Sigmoid colon (tissue), 7 donors: ENCODE measurements around the gene AQP10. TPM values are rescaled to one million over a fixed set of nuclear protein-coding genes. Genes with fewer than 3 reads are reported as not detected.
"Not testable (repeated sequence)": the region's sequence is repeated elsewhere in the genome, so short reads cannot be mapped to it uniquely, and the experiment has no call there.

ENCODE experiments used
- DNase-seq: peaks from one replicate; pipeline ENCODE4 v3.0.0-alpha.2; 2019
- H3K27ac ChIP-seq, 4 donors: fragments of 200-600 bp; sonication (generic); one replicate each; pipeline ENCODE4 v1.5.1; 2016 to 2019; ENCODE audit warnings: mild to moderate bottlenecking in 1 of 4
- H3K27me3 ChIP-seq, 3 donors: fragments of 200-600 bp; sonication (generic); one replicate each; pipeline ENCODE4 v1.5.1; 2019; ENCODE audit warnings: mild to moderate bottlenecking in 1 of 3
- H3K36me3 ChIP-seq, 4 donors: fragments of 200-600 bp; sonication (generic); one replicate each; pipeline ENCODE4 v1.5.1; 2016 to 2019
- H3K4me1 ChIP-seq, 4 donors: fragments of 200-600 bp; sonication (generic); one replicate each; pipeline ENCODE4 v1.5.1; 2017 to 2019
- H3K4me3 ChIP-seq, 4 donors: fragments of 200-600 bp; sonication (generic); one replicate each; pipeline ENCODE4 v1.5.1; 2017 to 2019; ENCODE audit warnings: mild to moderate bottlenecking in 2 of 4, moderate library complexity in 1 of 4
- H3K9me3 ChIP-seq, 4 donors: fragments of 200-600 bp in 3 of 4; sonication (generic) in 3 of 4; one replicate each; pipeline versions ENCODE4 v1.5.1 to v1.6.1; 2013 to 2019
- CTCF ChIP-seq, 4 experiments: fragments of 450-650 bp in 3 of 4; fragments of 200-600 bp in 1 of 4; IDR thresholded peaks; one replicate each; pipeline ENCODE4 v1.5.1; 2016 to 2019; ENCODE audit warnings: antibody characterized with exemption in 4 of 4, mild to moderate bottlenecking in 3 of 4, moderate library complexity in 2 of 4
- EP300 ChIP-seq, 4 donors: sonication (generic); formaldehyde crosslinking; IDR thresholded peaks; one replicate each; pipeline ENCODE4 v1.6.1; 2017; ENCODE audit warnings: antibody characterized with exemption in 4 of 4
- POLR2A ChIP-seq, 2 donors: fragments of 450-650 bp; IDR thresholded peaks; one replicate each; pipeline ENCODE4 v1.6.1; 2016; ENCODE audit warnings: antibody characterized with exemption in 2 of 2, mild to moderate bottlenecking in 2 of 2, moderate library complexity in 2 of 2
- POLR2AphosphoS5 ChIP-seq, 4 donors: sonication (generic); formaldehyde crosslinking; IDR thresholded peaks; one replicate each; pipeline ENCODE4 v1.6.1; 2017; ENCODE audit warnings: antibody characterized with exemption in 4 of 4
- WGBS, 2 donors: extraction: QIAGEN DNeasy Blood & Tissue Kit; methylation state at CpG; one replicate each; pipeline ENCODE4 v1.1.7; 2013; 5-methylcytosine and 5-hydroxymethylcytosine counted together
- intact Hi-C: fragments of 100-400 bp; cut with DNase I; formaldehyde crosslinking; loops from one replicate; pipeline ENCODE4 v1.15.1; 2023
- polyA plus RNA-seq, 3 donors: library from polyadenylated mRNA; stranded (reverse); fragments of 200-250 nt; gene quantifications; one replicate each; pipeline ENCODE4 v1.2.3, GENCODE V29; 2013
- total RNA-seq, 4 donors: library from RNA; depleted of rRNA; stranded (reverse); fragments of >200 nt; gene quantifications; one replicate each; pipeline ENCODE4 v1.1.0, GENCODE V29; 2016
- donor health status: healthy with polysubstance abuse.
- donor health status: Bipolar disorder and iron deficiency.
- donor health status: healthy.

AQP10 gene
- total and polyA plus RNA-seq, 7 donors, result not detected

GRCh38 chr1:154304664-154305337 is 16.1 kb upstream of the AQP10 start:
- H3K27me3 ChIP-seq, result no peaks in the 10 kb centered on the region
- H3K36me3 ChIP-seq, result no peaks in the 10 kb centered on the region
- H3K27ac ChIP-seq, result no peak overlapping the region
- no peaks in the 10 kb centered on the region for H3K4me1 ChIP-seq
- intact Hi-C loops, result no loop called here
- no peaks in the 10 kb centered on the region for H3K9me3 ChIP-seq
- no peak for DNase-seq
- WGBS, 2 donors, result 77 to 82% methylated on average over 9 of the region's 9 CpGs
- TF ChIP-seq POLR2A (IDR thresholded peaks at IDR 0.05) (no peak), CTCF (IDR thresholded peaks at IDR 0.05) (no peak), POLR2AphosphoS5 (IDR thresholded peaks at IDR 0.05) (no peak), EP300 (IDR thresholded peaks at IDR 0.05) (no peak)
- H3K4me3 ChIP-seq, result no peak overlapping the region

GRCh38 chr1:154306151-154306550 is 14.7 kb upstream of the AQP10 start:
- no peak for DNase-seq
- Histone ChIP-seq H3K4me3 (no peak overlapping the region), H3K9me3 (no peaks in the 10 kb centered on the region), H3K27me3 (no peaks in the 10 kb centered on the region), H3K4me1 (no peaks in the 10 kb centered on the region), H3K36me3 (no peaks in the 10 kb centered on the region), H3K27ac (no peak overlapping the region)
- TF ChIP-seq POLR2A (IDR thresholded peaks at IDR 0.05) (no peak), POLR2AphosphoS5 (IDR thresholded peaks at IDR 0.05) (no peak), EP300 (IDR thresholded peaks at IDR 0.05) (no peak), CTCF (IDR thresholded peaks at IDR 0.05) (no peak)
- intact Hi-C loops, result no loop called here
- 91 to 96% methylated on average over 3 of the region's 3 CpGs for whole genome bisulfite sequencing, 2 donors

- DNase-seq, intact Hi-C loops: not testable (repeated sequence)
- WGBS, 2 donors, result 62 to 65% methylated on average over 4 of the region's 4 CpGs
These were observed 13.1 kb upstream of the AQP10 start for GRCh38 chr1:154307670-154308270.

GRCh38 chr1:154309136-154309535 is 11.8 kb upstream of the AQP10 start:
- H3K27me3 ChIP-seq, H3K4me3 ChIP-seq, H3K4me1 ChIP-seq, H3K27ac ChIP-seq, H3K36me3 ChIP-seq, H3K9me3 ChIP-seq, intact Hi-C loops, DNase-seq: not testable (repeated sequence)
- WGBS, 2 donors, result 83 to 90% methylated on average over 7 of the region's 7 CpGs

More at GRCh38 chr1:154307670-154308270, 13.1 kb upstream of the AQP10 start:
- H3K9me3 ChIP-seq, H3K27ac ChIP-seq, H3K36me3 ChIP-seq, H3K4me3 ChIP-seq, H3K4me1 ChIP-seq, H3K27me3 ChIP-seq: not testable (repeated sequence)

- WGBS, 2 donors, result 81 to 84% methylated on average over 13 of the region's 13 CpGs
- H3K36me3 ChIP-seq, H3K27ac ChIP-seq, H3K27me3 ChIP-seq, DNase-seq, H3K4me3 ChIP-seq, H3K4me1 ChIP-seq, intact Hi-C loops, H3K9me3 ChIP-seq: not testable (repeated sequence)
These were observed 8.4 kb upstream of the AQP10 start for GRCh38 chr1:154312229-154313065.

- H3K27ac ChIP-seq, result no peak overlapping the region
- H3K4me3 ChIP-seq, result no peak overlapping the region
- H3K9me3 ChIP-seq, result no peaks in the 10 kb centered on the region
- WGBS, 2 donors, result 83 to 86% methylated on average over 10 of the region's 10 CpGs
- H3K4me1 ChIP-seq, result no peaks in the 10 kb centered on the region
- no peak for TF ChIP-seq POLR2AphosphoS5 (IDR thresholded peaks at IDR 0.05)
- TF ChIP-seq EP300 (IDR thresholded peaks at IDR 0.05), result no peak
- TF ChIP-seq POLR2A (IDR thresholded peaks at IDR 0.05), result no peak
- TF ChIP-seq CTCF (IDR thresholded peaks at IDR 0.05), result no peak
- H3K36me3 ChIP-seq, result no peaks in the 10 kb centered on the region
- intact Hi-C loops, result no loop called here
- no peaks in the 10 kb centered on the region for H3K27me3 ChIP-seq
- no peak for DNase-seq
These were observed 7.9 kb upstream of the AQP10 start for GRCh38 chr1:154313066-154313356.

- intact Hi-C loops, H3K36me3 ChIP-seq, H3K27me3 ChIP-seq, H3K27ac ChIP-seq, H3K4me3 ChIP-seq, H3K4me1 ChIP-seq, H3K9me3 ChIP-seq, DNase-seq: not testable (repeated sequence)
- 50 to 77% methylated on average over 3 of the region's 3 CpGs for WGBS, 2 donors
These were observed 6.7 kb upstream of the AQP10 start for GRCh38 chr1:154314226-154314625.
